ENCODE data around the gene LAMB1.
A peak's percentile ranks its signal among the peaks of the same experiment; 100 is the strongest.

The LAMB1 gene

GRCh38 chr7:107920048-107920772 lies 82.8 kb downstream of the LAMB1 start:
- DNase-seq (ENCODE audit: low spot score), result no peak
- Histone ChIP-seq H3K27ac (no peak overlapping the region), H3K4me3 (no peak overlapping the region)
- TF ChIP-seq CTCF (IDR thresholded peaks at IDR 0.05), result no peak

- no peak overlapping the region for H3K4me3 ChIP-seq
- no peak for TF ChIP-seq CTCF (IDR thresholded peaks at IDR 0.05)
- H3K27ac ChIP-seq, result no peak overlapping the region
- no peak for DNase-seq (ENCODE audit: low spot score)
Measured at GRCh38 chr7:107918948-107919347, 84.0 kb downstream of the LAMB1 start.

- Histone ChIP-seq H3K27ac (peak overlapping the region in 1 of 2 donors; percentile 6), H3K4me3 (no peak overlapping the region)
- TF ChIP-seq CTCF (IDR thresholded peaks at IDR 0.05), result no peak
- DNase-seq (ENCODE audit: low spot score), result no peak
Measured at GRCh38 chr7:107917763-107918651, 85.0 kb downstream of the LAMB1 start.

GRCh38 chr7:107915541-107915940 lies 87.4 kb downstream of the LAMB1 start:
- H3K4me3 ChIP-seq, result no peak overlapping the region
- no peak for TF ChIP-seq CTCF (IDR thresholded peaks at IDR 0.05)
- no peak overlapping the region for H3K27ac ChIP-seq
- DNase-seq (ENCODE audit: low spot score), result no peak

GRCh38 chr7:107914831-107915230 lies 88.1 kb downstream of the LAMB1 start:
- no peak overlapping the region for H3K4me3 ChIP-seq
- no peak for TF ChIP-seq CTCF (IDR thresholded peaks at IDR 0.05)
- no peak overlapping the region for H3K27ac ChIP-seq
- DNase-seq (ENCODE audit: low spot score), result no peak

GRCh38 chr7:107913851-107914250 lies 89.1 kb downstream of the LAMB1 start:
- DNase-seq (ENCODE audit: low spot score), result no peak
- Histone ChIP-seq H3K27ac (no peak overlapping the region), H3K4me3 (no peak overlapping the region)
- no peak for TF ChIP-seq CTCF (IDR thresholded peaks at IDR 0.05)

All from coronary artery (tissue), 2 donors.